GM12873 (cell line): ENCODE measurements around the gene HSPA6.

ENCODE experiments used
- CTCF ChIP-seq: IDR thresholded peaks from 2 replicates; pipeline ENCODE4 v1.5.1; 2012; ENCODE audit warnings: low read depth, mild to moderate bottlenecking, moderate library complexity, low read length, control low read depth; ENCODE audit not compliant: insufficient read depth; ENCODE audit errors: missing control alignments

The HSPA6 gene

DNA sequence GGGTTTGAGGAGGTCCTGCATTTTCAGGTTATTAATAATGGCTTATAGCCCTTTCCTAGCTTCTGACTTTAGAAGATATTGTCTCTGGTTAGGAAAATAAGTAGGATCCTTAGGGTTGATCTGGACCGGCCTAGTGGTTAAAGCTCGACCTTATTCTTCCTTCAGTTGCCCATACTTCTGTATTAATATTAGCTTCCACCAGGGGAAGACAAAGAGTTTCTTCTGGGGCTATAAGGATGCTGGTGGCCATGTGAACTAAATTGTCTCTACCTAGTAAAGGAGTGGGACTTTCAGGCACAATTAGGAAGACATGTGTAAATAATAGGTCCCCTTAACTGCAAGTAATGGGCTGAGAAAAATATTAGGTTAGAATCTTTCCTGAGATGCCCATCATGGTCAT, 39.7 kb upstream of the HSPA6 start:
- peak; percentile 55 for TF ChIP-seq CTCF

- TF ChIP-seq CTCF: peak; percentile 73
Measured at GRCh38 chr1:161486806-161487741, 37.3 kb upstream of the HSPA6 start.

DNA sequence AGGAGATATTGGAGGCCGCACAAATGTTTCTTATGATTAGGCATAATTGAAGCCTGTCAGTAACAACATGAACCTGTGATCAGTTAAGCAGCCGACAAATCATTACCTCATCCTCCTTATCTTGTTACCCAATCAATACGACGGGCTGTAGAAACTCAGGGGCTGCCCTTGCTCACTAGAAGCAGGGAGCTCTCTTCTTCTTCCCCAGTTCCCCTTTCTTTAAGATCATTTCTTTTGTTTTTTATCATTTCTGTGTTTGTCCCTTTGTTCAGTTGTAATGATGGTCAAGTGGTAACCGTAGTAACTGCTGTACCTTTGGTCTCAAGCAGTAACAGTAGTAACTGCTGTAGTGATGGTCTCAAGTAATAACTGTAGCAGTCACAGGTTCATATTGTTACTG, 32.9 kb upstream of the HSPA6 start:
- TF ChIP-seq CTCF: no peak

GRCh38 chr1:161492827-161493226, 31.5 kb upstream of the HSPA6 start:
- TF ChIP-seq CTCF: no peak

GRCh38 chr1:161494091-161494735, 30.1 kb upstream of the HSPA6 start:
- no peak for TF ChIP-seq CTCF

GRCh38 chr1:161495490-161495889, 28.9 kb upstream of the HSPA6 start:
- TF ChIP-seq CTCF: no peak

- no peak for TF ChIP-seq CTCF
Measured at GRCh38 chr1:161497961-161498360, 26.4 kb upstream of the HSPA6 start.
